ENCODE measurements around the gene MASP2. TPM values are rescaled to one million over a fixed set of nuclear protein-coding genes. Genes with fewer than 3 reads are reported as not detected.
A peak's percentile ranks its signal among the peaks of the same experiment; 100 is the strongest.
"Not testable (repeated sequence)": the region's sequence is repeated elsewhere in the genome, so short reads cannot be mapped to it uniquely, and the experiment has no call there.

The MASP2 gene
- total and polyA plus RNA-seq, 4 experiments from 2014 or later, result 0.07 TPM; not detected in 3

DNA sequence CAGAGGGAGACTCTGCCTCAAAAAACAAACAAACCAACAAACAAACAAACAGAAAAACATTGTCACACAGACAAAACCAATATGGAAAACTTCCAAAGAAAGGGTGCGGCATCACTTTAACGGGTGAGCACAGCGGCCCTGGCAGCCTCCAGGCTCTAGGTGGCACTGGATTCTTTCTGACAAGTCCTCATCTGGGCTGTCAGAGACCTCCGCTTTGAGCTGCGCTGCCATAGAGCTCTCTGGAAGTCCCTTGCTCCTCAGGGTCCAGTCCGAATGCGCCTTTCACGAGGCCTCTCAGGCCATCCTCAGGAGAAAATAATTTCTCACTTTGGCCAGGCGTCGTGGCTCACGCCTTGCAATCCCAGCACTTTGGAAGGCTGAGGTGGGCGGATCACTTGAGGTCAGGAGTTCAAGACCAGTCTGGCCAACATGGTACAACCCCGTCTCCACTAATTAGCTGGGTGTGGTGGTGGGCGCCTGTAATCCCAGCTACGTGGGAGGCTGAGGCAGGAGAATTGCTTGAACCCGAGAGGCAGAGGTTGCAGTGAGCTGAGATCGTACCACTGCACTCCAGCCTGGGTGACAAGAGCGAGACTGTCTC is 17.0 kb upstream of the MASP2 start:
- peaks cover 22% of the 10 kb centered on the region for H3K36me3 ChIP-seq (ENCODE audit: insufficient read depth, low read length)
- H3K4me1 ChIP-seq (ENCODE audit: insufficient read depth, low read length), result peaks cover 17% of the 10 kb centered on the region
- H3K27me3 Mint-ChIP-seq; H3K9me3 ChIP-seq (ENCODE audit: control insufficient read depth in 1 of 2, low read length in 2 of 2); H3K9me3 Mint-ChIP-seq; H3K27ac ChIP-seq (ENCODE audit: low read depth, low read length); H3K4me3 ChIP-seq (ENCODE audit: low read length in 2 of 2); DNase-seq; POLR2A ChIA-PET (ENCODE audit: partially characterized antibody); H3K4me3 Mint-ChIP-seq; intact Hi-C loops (cut with micrococcal nuclease); H3K27me3 ChIP-seq (ENCODE audit: insufficient read depth, low read length): not testable (repeated sequence)
- Mint-ChIP-seq H3K27ac (peak overlapping the region in 1 of 7 donors; percentile 13), H3K36me3 (peaks cover 33 to 44% of the 10 kb centered on the region in 2 donors), H3K4me1 (peaks cover 12 to 31% (median 22%) of the 10 kb centered on the region in 4 donors)
- CTCF ChIA-PET (ENCODE audit: partially characterized antibody), result interaction anchor here (0.6 to 2.7 kb wide), 2 partner anchors 27 to 179 kb away, joined by 3 to 7 read pairs; no protein-coding TSS in a partner anchor

DNA sequence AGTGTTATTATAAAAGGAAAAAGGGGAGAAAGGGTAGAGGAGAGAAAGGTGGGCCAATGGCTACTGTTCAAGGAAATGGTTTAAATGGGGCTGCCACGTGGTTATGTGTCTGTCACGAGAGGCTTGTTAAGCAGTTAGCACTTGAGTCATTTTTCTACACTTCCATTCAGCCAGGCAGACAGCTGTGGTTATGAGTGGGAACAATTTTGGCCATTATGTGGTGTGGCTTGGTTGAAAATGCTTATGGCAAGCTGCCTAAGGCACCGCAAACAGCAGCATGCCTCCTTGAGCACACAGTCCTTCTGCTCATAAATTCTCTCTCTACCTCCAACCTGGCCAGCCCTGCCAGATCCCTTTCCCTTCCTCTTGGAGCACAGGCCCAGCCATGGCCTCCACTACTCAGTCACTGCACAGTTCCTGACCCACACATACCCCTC is 15.9 kb upstream of the MASP2 start:
- H3K4me3 Mint-ChIP-seq, result peak overlapping the region in 3 of 8 donors; percentile 62 to 65 (median 65)
- peaks cover 12% of the 10 kb centered on the region for H3K36me3 ChIP-seq (ENCODE audit: insufficient read depth, low read length)
- H3K36me3 Mint-ChIP-seq, result peaks cover 23 to 37% of the 10 kb centered on the region in 2 donors
- intact Hi-C loops (cut with micrococcal nuclease), result no loop called here
- no peaks in the 10 kb centered on the region for H3K27me3 ChIP-seq (ENCODE audit: insufficient read depth, low read length)
- H3K9me3 Mint-ChIP-seq, result peaks cover 0 to 2% (median 0%) of the 10 kb centered on the region in 8 donors
- peak overlapping the region in 6 of 7 donors; percentile 47 to 82 (median 69) for H3K27ac Mint-ChIP-seq
- H3K4me1 Mint-ChIP-seq, result peaks cover 15 to 37% (median 28%) of the 10 kb centered on the region in 4 donors
- no peak overlapping the region for H3K4me3 ChIP-seq (ENCODE audit: low read length in 2 of 2)
- H3K27ac ChIP-seq (ENCODE audit: low read depth, low read length), result no peak overlapping the region
- ChIA-PET POLR2A (ENCODE audit: partially characterized antibody) (no interaction called here), CTCF (ENCODE audit: partially characterized antibody) (interaction anchor here (0.6 to 3.9 kb wide), 2 partner anchors 26 to 180 kb away, joined by 3 to 39 read pairs; no protein-coding TSS in a partner anchor)
- H3K4me1 ChIP-seq (ENCODE audit: insufficient read depth, low read length), result peaks cover 26% of the 10 kb centered on the region
- DNase-seq, result no peak
- no peaks in the 10 kb centered on the region for H3K9me3 ChIP-seq (ENCODE audit: control insufficient read depth in 1 of 2, low read length in 2 of 2)
- no peaks in the 10 kb centered on the region for H3K27me3 Mint-ChIP-seq

DNA sequence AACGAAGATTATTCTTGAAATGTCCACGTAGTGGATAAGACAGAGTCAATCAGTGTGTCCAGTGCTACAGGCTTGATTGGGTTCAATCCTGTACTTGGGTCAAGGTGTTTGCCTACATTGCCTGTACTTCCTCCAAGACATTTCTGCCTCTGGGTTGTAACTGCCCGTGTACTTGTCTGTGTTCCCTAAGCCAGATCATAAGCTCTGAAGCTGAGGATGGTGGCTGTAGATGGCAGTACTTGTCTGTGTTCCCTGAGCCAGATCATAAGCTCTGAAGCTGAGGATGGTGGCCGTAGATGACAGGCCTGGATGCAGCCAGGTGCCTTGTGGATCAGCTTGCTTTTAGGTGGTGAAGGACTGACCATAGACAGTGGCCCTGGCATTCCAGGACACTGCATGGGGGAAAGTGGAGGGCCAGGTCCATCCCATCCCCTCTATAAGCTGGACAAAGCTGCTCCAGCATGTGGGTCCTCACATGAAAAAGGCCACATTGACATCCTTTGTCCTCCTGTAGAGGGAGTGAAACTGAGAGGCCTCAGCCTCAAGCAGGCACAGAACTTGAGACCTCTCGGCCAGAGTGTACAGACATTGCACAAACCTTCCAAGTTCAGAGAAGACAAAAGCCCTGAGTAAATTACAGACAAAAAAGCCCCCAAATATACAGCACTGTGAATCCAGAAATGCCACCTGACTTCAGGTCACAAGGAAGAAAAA is 14.8 kb upstream of the MASP2 start:
- Histone ChIP-seq H3K4me3 (ENCODE audit: low read length in 2 of 2) (no peak overlapping the region), H3K4me1 (ENCODE audit: insufficient read depth, low read length) (peaks cover 26% of the 10 kb centered on the region), H3K9me3 (ENCODE audit: control insufficient read depth in 1 of 2, low read length in 2 of 2) (no peaks in the 10 kb centered on the region), H3K27ac (ENCODE audit: low read depth, low read length) (peak overlapping the region; percentile 62), H3K36me3 (ENCODE audit: insufficient read depth, low read length) (peaks cover 7% of the 10 kb centered on the region), H3K27me3 (ENCODE audit: insufficient read depth, low read length) (no peaks in the 10 kb centered on the region)
- Mint-ChIP-seq H3K36me3 (peaks cover 17 to 29% of the 10 kb centered on the region in 2 donors), H3K27ac (peak overlapping the region; percentile 13 to 88 (median 57)), H3K4me1 (peaks cover 15 to 42% (median 30%) of the 10 kb centered on the region in 4 donors), H3K27me3 (no peaks in the 10 kb centered on the region), H3K9me3 (peaks cover 0 to 2% (median 0%) of the 10 kb centered on the region in 8 donors), H3K4me3 (peak overlapping the region in 7 of 8 donors; percentile 12 to 92 (median 67))
- no peak for DNase-seq
- ChIA-PET POLR2A (ENCODE audit: partially characterized antibody) (interaction anchor here (1.1 to 3.1 kb wide), 7 partner anchors 9 to 49 kb away, joined by 3 to 27 read pairs (median 11); partner anchors contain the start of genes EXOSC10 and TARDBP), CTCF (ENCODE audit: partially characterized antibody) (interaction anchor here (1.0 to 3.9 kb wide), 4 partner anchors 8 to 27 kb away, joined by 3 to 39 read pairs (median 4); no protein-coding TSS in a partner anchor)
- intact Hi-C loops (cut with micrococcal nuclease), result loop anchor here (2.0 kb wide), 1 partner anchor 49 kb away; the partner anchor contains the start of gene TARDBP

DNA sequence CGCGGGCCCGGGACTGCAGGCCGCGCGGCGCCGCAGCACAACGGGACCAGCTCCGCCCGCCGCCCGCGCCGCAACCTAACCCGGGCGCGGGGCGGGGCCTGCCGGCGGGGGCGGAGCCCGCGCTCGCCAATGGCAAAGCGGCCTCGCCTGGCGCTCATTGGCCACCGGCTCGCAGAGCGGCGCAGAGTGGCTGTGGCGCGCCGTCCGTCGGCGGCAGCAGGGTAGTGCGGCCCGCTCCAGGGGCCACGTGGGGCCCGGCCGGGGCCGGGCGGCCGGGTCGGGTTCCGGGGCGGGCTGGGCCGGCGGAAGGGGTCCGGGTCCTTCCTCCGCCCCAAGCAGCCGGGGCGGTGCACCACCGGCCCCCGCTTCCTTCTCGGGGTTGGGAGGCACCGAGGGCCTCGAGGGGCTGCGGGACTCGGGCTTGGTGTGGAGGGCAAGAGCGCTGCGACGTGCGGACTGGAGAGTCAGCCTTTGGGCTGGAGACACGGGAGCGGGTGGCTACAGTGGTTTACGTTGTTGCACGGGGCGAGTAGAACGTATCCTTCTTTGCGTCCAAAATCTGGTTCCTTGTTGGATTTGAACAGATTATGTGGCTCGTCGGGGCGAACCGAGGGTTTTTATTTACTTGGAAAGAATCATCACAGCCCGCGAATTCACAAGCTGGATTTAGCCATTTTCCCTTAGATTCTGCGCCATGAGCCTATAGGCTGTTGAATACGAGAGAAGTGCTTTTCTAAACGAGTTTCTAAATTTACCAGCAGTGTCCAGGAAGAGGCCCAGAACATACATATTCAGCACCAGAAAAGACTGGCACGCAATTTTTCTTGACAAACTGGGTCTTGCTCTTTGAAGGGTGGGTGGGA is 13.2 kb upstream of the MASP2 start, which contains the start of gene SRM:
Gene SRM, minus strand, starts transcription at position 51 of the 863 bp plus-strand sequence. CDS start 75 bp downstream, outside the sequence.
- Mint-ChIP-seq H3K4me1 (peaks cover 15 to 42% (median 30%) of the 10 kb centered on the region in 4 donors), H3K27me3 (no peaks in the 10 kb centered on the region), H3K9me3 (peaks cover 0 to 2% (median 0%) of the 10 kb centered on the region in 8 donors), H3K36me3 (peaks cover 4 to 21% of the 10 kb centered on the region in 2 donors), H3K4me3 (peak within 1 kb of the TSS; percentile 92 to 96 (median 94)), H3K27ac (peak within 1 kb of the TSS; percentile 86 to 96 (median 93))
- intact Hi-C loops (cut with micrococcal nuclease), result loop anchor here (1.0 to 2.0 kb wide), 3 partner anchors 23 to 47 kb away; partner anchors contain the start of genes EXOSC10 and TARDBP
- ChIA-PET POLR2A (ENCODE audit: partially characterized antibody) (interaction anchor here (0.7 to 3.1 kb wide), 16 partner anchors 8 to 848 kb away, joined by 3 to 27 read pairs (median 4); partner anchors contain the start of genes EXOSC10, MTOR and TARDBP), CTCF (ENCODE audit: partially characterized antibody) (interaction anchor here (0.6 to 3.9 kb wide), 2 partner anchors 23 to 38 kb away, joined by 3 to 39 read pairs; no protein-coding TSS in a partner anchor)
- H3K4me3 ChIP-seq (ENCODE audit: low read length in 2 of 2), result peak within 1 kb of the TSS; percentile 57 to 76
- H3K27ac ChIP-seq (ENCODE audit: low read depth, low read length), result peak within 1 kb of the TSS; percentile 65
- H3K27me3 ChIP-seq (ENCODE audit: insufficient read depth, low read length), result no peaks in the 10 kb centered on the region
- H3K4me1 ChIP-seq (ENCODE audit: insufficient read depth, low read length), result peaks cover 26% of the 10 kb centered on the region
- no peaks in the 10 kb centered on the region for H3K9me3 ChIP-seq (ENCODE audit: control insufficient read depth in 1 of 2, low read length in 2 of 2)
- peaks cover 11% of the 10 kb centered on the region for H3K36me3 ChIP-seq (ENCODE audit: insufficient read depth, low read length)
- DNase-seq, result peak; percentile 87 to 93 (median 90)

- no peak for DNase-seq
- ChIA-PET POLR2A (ENCODE audit: partially characterized antibody) (interaction anchor here (0.9 to 3.1 kb wide), 9 partner anchors 7 to 849 kb away, joined by 3 to 27 read pairs (median 11); partner anchors contain the start of genes EXOSC10, MTOR and TARDBP), CTCF (ENCODE audit: partially characterized antibody) (interaction anchor here (3.9 kb wide), 1 partner anchor 22 kb away, joined by 39 read pairs; no protein-coding TSS in a partner anchor)
- Mint-ChIP-seq H3K36me3 (peaks cover 0 to 20% of the 10 kb centered on the region in 2 donors), H3K27me3 (no peaks in the 10 kb centered on the region), H3K27ac (peak overlapping the region in 6 of 7 donors; percentile 83 to 96 (median 90)), H3K4me3 (peak overlapping the region; percentile 90 to 96 (median 94)), H3K9me3 (peaks cover 0 to 2% (median 0%) of the 10 kb centered on the region in 8 donors), H3K4me1 (peaks cover 15 to 42% (median 30%) of the 10 kb centered on the region in 4 donors)
- Histone ChIP-seq H3K27ac (ENCODE audit: low read depth, low read length) (peak overlapping the region; percentile 65), H3K9me3 (ENCODE audit: control insufficient read depth in 1 of 2, low read length in 2 of 2) (no peaks in the 10 kb centered on the region), H3K4me1 (ENCODE audit: insufficient read depth, low read length) (peaks cover 26% of the 10 kb centered on the region), H3K36me3 (ENCODE audit: insufficient read depth, low read length) (peaks cover 11% of the 10 kb centered on the region), H3K4me3 (ENCODE audit: low read length in 2 of 2) (peak overlapping the region; percentile 57 to 67), H3K27me3 (ENCODE audit: insufficient read depth, low read length) (no peaks in the 10 kb centered on the region)
- intact Hi-C loops (cut with micrococcal nuclease), result no loop called here
These were observed 12.3 kb upstream of the MASP2 start for GRCh38 chr1:11059155-11059967.

Data from CD4-positive, alpha-beta memory T cell (primary cell).